HG03025 (cell line): ENCODE measurements around the gene UCHL5.

Experiments used
- ATAC-seq: cut with Tn5 transposase; IDR thresholded peaks from one replicate; pipeline ENCODE4 v1.9.1; 2021; ENCODE audit warnings: mild to moderate bottlenecking, moderate library complexity; ENCODE audit not compliant: unreplicated experiment, low FRiP score

Gene UCHL5, protein sequence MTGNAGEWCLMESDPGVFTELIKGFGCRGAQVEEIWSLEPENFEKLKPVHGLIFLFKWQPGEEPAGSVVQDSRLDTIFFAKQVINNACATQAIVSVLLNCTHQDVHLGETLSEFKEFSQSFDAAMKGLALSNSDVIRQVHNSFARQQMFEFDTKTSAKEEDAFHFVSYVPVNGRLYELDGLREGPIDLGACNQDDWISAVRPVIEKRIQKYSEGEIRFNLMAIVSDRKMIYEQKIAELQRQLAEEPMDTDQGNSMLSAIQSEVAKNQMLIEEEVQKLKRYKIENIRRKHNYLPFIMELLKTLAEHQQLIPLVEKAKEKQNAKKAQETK

GRCh38 chr1:193059282-193060114 is at the start of gene UCHL5, which contains the start of gene RO60:
UCHL5 (minus strand) TSS chr1:193059360; CDS start chr1:193059260, 100 bp downstream.
RO60 (plus strand) TSS chr1:193059612; CDS start chr1:193069055, 9,443 bp downstream.
- peak; percentile 91 for ATAC-seq

GRCh38 chr1:193108471-193108870 is 49.3 kb upstream of the UCHL5 start:
- ATAC-seq = no peak

GRCh38 chr1:193105821-193106177 is 46.6 kb upstream of the UCHL5 start:
- no peak for ATAC-seq

- peak; percentile 94 for ATAC-seq
Observed at GRCh38 chr1:193104907-193105820, 46.0 kb upstream of the UCHL5 start, which contains the start of gene GLRX2. GLRX2 (minus strand) TSS chr1:193105414; CDS start chr1:193105382, 32 bp downstream.

DNA sequence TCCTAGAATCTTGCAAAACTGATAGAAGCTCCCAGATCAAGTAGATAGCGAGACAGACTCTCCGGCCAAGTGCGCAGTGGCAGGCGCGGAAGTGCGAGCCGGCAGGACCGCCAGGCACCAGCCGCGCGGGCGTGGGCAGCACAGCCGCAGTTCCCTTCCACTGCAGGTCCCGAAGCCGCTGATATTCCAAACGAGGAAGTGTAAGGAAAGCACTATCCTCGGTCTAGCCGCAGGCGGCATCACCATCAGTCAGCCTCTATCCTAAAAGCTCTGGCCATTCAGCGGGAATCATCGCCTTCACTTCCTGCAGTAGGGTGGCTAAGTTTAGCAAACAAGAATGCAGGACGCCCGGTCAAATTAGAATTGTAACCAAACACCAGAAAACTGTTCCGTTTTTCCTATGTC is 45.3 kb upstream of the UCHL5 start:
- ATAC-seq = peak; percentile 47

DNA sequence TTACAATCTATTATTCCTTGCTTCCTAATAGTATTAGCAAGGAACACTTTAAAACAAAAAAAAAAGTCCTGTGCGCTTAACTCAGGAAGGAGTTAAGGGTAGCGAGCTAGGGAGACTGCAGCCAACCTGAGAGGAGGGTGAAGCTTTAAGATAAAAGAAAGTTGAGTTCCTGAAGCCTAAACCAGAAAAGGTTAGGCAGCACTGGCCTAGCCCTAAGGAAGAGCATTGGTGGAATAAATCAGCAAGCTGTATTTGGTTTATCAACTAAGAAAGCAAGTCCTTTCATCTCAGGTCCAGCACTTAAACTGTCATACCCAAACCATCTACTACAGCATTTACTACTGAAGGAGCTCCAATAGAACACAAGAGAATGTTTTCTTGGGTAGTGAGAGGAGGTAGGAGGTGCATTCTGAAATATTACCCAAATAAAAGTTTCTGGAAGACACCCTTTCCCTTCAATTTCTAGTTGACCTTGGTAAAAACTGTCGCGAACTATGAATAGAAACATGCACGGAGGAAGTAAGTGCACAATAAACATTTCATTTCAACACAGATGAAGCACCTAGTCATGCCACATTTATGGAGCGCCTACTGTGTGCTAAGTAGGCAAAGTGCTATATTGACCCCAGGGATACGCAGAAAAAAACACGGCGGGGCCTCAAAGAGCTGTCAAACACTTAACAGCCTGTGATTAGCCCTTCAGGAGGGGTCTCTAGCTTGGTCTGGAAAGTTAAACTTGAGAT is 44.8 kb upstream of the UCHL5 start:
- ATAC-seq = peak; percentile 1

GRCh38 chr1:193102662-193103061 is 43.5 kb upstream of the UCHL5 start:
- ATAC-seq = no peak

- ATAC-seq = no peak
Observed at GRCh38 chr1:193094112-193094511, 35.0 kb upstream of the UCHL5 start.

GRCh38 chr1:193090865-193091264 is 31.7 kb upstream of the UCHL5 start:
- ATAC-seq = no peak

- no peak for ATAC-seq
Observed at GRCh38 chr1:193087893-193088292, 28.7 kb upstream of the UCHL5 start.

DNA sequence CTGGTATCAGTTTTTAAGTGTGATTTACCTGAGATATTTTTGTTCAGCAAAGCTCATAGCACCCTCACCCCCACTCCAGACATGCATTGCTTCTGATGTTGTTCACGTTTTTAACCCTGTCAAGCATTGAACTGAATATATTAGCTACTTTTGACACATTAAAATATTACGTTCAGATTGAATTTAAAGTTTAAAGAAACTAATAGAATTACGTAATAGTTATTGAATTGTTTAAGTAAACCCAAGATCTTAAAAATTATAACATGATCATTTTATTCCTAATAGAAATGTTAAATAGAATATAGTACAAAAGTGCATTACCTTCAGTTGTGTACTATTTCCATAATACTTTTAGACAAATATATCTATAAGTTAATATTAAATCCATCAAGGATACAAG is 27.2 kb upstream of the UCHL5 start:
- ATAC-seq = no peak

GRCh38 chr1:193085263-193085662 is 26.1 kb upstream of the UCHL5 start:
- ATAC-seq = no peak

GRCh38 chr1:193083365-193084088 is 24.4 kb upstream of the UCHL5 start:
- peak; percentile 99 for ATAC-seq

DNA sequence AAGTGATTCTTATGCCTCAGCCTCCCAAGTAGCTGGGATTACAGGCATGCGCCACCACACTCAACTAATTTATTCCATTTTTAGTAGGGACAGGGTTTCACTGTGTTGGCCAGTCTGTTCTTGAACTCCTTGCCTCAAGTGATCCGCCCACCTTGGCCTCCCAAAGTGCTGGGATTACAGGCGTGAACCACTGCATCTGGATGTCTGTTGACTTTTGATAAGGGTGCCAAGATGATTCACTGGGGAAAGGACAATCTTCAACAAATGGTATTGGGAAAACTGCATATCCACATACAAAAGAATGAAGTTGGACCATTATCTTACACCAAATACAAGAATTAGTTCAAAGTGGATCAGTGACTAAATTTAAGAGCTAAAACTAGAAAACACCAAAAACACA is 20.0 kb upstream of the UCHL5 start:
- ATAC-seq = no peak

- no peak for ATAC-seq
Observed at GRCh38 chr1:193077991-193078390, 18.8 kb upstream of the UCHL5 start.

GRCh38 chr1:193070942-193071341 is 11.8 kb upstream of the UCHL5 start:
- ATAC-seq = peak; percentile 51

DNA sequence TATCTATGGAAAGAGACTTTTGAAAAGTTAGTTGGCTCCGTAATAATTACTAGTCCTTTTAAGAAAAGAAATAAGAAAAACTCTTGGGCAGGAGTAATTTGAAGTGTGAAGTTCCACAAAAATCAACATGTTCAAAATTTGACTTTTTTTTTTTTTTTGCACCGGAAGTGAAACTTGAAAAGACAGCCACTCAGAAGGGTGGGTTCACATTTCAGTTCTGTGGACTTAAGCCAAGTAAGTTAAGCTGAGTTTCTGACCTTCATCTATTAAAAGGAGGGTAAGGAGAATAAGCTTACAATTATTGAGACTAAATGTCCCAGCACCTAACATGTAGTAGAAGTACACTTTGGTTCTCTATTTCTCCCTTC is 11.2 kb upstream of the UCHL5 start:
- ATAC-seq = no peak

GRCh38 chr1:193069748-193070385 is 10.7 kb upstream of the UCHL5 start:
- no peak for ATAC-seq

DNA sequence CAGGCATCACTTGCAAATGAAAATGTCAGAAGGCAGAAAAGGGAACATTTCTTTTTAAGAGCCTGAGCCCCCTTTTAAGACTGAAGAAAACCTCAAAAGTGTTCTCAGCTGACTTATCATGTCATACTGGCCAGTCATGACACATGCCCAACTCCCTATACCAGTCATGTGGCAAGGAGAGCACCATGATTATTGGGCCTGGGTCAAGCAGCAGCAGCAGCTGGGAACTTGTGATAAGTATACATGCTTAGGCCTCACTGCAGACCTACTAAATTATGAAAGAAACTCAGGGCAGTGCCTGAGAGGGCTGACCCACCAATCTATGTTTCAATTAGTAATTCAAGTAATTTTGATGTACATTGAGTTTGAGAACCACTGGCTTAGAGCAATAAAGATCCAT is 8.9 kb upstream of the UCHL5 start:
- no peak for ATAC-seq
